GM12892 (cell line): ENCODE measurements around the gene MZT2B.
"Not testable (repeated sequence)": the region's sequence is repeated elsewhere in the genome, so short reads cannot be mapped to it uniquely, and the experiment has no call there.

Source experiments
- POLR2A ChIP-seq: IDR thresholded peaks from 2 replicates; pipeline ENCODE4 v1.6.1; 2011; ENCODE audit warnings: low read depth, low read length, control low read depth
- POLR2AphosphoS5 ChIP-seq: IDR thresholded peaks from 2 replicates; pipeline ENCODE4 v1.6.1; 2011; ENCODE audit warnings: low read depth, low read length, control low read depth

DNA sequence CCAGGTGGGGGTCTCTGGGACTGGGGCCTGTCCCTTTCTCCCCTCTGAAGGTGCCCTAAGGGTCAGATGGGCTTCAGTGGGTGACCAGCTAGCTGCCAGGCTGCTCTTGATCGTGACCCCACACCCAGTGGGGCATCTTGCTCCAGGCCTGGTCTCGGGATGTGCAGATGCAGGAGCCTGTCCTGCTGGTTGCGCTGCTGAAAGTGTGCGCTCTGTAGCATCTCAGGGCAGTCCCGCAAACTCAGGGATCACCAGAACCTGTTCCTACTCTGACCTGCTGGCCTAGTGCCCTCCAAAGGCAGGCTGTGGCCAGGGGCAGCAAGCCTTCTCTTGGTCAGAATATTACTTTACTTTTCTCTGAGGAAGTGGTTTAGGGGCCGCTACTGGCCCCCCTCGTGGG lies 41.5 kb upstream of the MZT2B start:
- not testable (repeated sequence) for TF ChIP-seq POLR2AphosphoS5, POLR2A
